K562 (cell line): Measurements from ENCODE around the gene INO80. TPM values are rescaled to one million over a fixed set of nuclear protein-coding genes. Genes with fewer than 3 reads are reported as not detected.

Source experiments
- ATAC-seq: fragments of 200-7000 bp; cut with Tn5 transposase; 3 replicates; pipeline ENCODE4 v1.9.1; 2020; ENCODE audit warnings: moderate library complexity
- BruUV-seq: library from RNA; stranded (reverse); fragments of 400-500 nt; replicated peaks from 2 replicates; lab custom pipeline; 2021; lab: Mats Ljungman, UMichigan
- CTCF ChIA-PET: fragments of 300-600 bp; formaldehyde crosslinking; extraction: SDS; loops from one replicate; lab custom pipeline; 2021; ENCODE audit warnings: low intra/inter-chr PET ratio; lab: Yijun Ruan, JAX
- POLR2A ChIA-PET: fragments of 300-600, 350-650 bp; sonication (Branson Sonifier 250); formaldehyde crosslinking; extraction: SDS; loops from one replicate; lab custom pipeline; 2021; ENCODE audit warnings: antibody characterized with exemption, inconsistent platforms; lab: Yijun Ruan, JAX
- DNase-seq, 4 experiments: peaks; one replicate each; pipeline versions ENCODE4 v3.0.0 to v3.0.0-alpha.2; 2011 to 2018; ENCODE audit warnings: low spot score in 3 of 4, mixed read lengths in 3 of 4; ENCODE audit errors: extremely low read depth in 1 of 4
- FAIRE-seq: peaks from 2 replicates; lab custom pipeline; 2011; peaks lifted over from hg19 to GRCh38; lab: Jason Lieb, UNC
- H2AFZ ChIP-seq: 2 replicates; pipeline ENCODE4 v1.6.0; 2011; ENCODE audit warnings: low read depth, low read length, control low read depth, inconsistent platforms
- H3K27ac ChIP-seq: fragments of 200-600 bp; 3 replicates; pipeline ENCODE4 v1.8.0; 2011; ENCODE audit warnings: low read depth, mild to moderate bottlenecking, control low read depth, inconsistent platforms, low read length, moderate library complexity, mixed read lengths; ENCODE audit errors: extremely low read depth
- H3K27me3 ChIP-seq, 2 experiments: fragments of 300-600 bp in 1 of 2; 2 replicates in 1 of 2; 3 replicates in 1 of 2; pipeline versions ENCODE4 v1.6.0 to v1.8.0; 2011; ENCODE audit warnings: inconsistent platforms in 2 of 2, low read length in 2 of 2, mild to moderate bottlenecking in 1 of 2, mixed read lengths in 1 of 2, moderate library complexity in 1 of 2; ENCODE audit not compliant: control insufficient read depth in 2 of 2, insufficient read depth in 2 of 2
- H3K36me3 ChIP-seq: fragments of 300-600 bp; 3 replicates; pipeline ENCODE4 v1.8.0; 2011; ENCODE audit warnings: mild to moderate bottlenecking, low read length, inconsistent platforms; ENCODE audit not compliant: control insufficient read depth, insufficient read depth
- H3K4me1 ChIP-seq, 2 experiments: fragments of 200-600 bp in 1 of 2; replicated peaks in 1 of 2; 2 replicates in 1 of 2; 3 replicates in 1 of 2; pipeline versions ENCODE4 v1.5.1 to v1.8.0; 2011; ENCODE audit warnings: inconsistent platforms in 2 of 2, low read length in 2 of 2, mild to moderate bottlenecking in 1 of 2, mixed read lengths in 1 of 2, moderate library complexity in 1 of 2; ENCODE audit not compliant: control insufficient read depth in 2 of 2, insufficient read depth in 2 of 2
- H3K4me2 ChIP-seq: 2 replicates; pipeline ENCODE4 v1.6.1; 2011; ENCODE audit warnings: low read length, control low read depth, inconsistent platforms, mixed read lengths; ENCODE audit not compliant: insufficient read depth
- H3K4me3 ChIP-seq: fragments of 200-600 bp; sonication (generic), shearing (Covaris generic); 2 replicates; pipeline ENCODE4 v1.5.1; 2016; ENCODE audit warnings: control low read depth, inconsistent platforms
- H3K79me2 ChIP-seq: fragments of 200-600 bp; 3 replicates; pipeline ENCODE4 v1.8.0; 2011; ENCODE audit warnings: low read length, inconsistent platforms; ENCODE audit not compliant: control insufficient read depth, insufficient read depth
- H3K9ac ChIP-seq, 2 experiments: 2 replicates each; pipeline versions ENCODE4 v1.6.0 to v1.6.1; 2011; ENCODE audit warnings: low read depth in 2 of 2, low read length in 2 of 2, control low read depth in 1 of 2, inconsistent platforms in 1 of 2, mild to moderate bottlenecking in 1 of 2, mixed read lengths in 1 of 2; ENCODE audit not compliant: insufficient read depth in 1 of 2
- H3K9me1 ChIP-seq: one replicate; pipeline ENCODE4 v1.6.0; 2011; ENCODE audit warnings: inconsistent platforms, mild to moderate bottlenecking, low read length, moderate library complexity; ENCODE audit not compliant: control insufficient read depth, insufficient read depth
- H3K9me3 ChIP-seq: replicated peaks from 2 replicates; pipeline ENCODE4 v1.5.1; 2011; ENCODE audit warnings: low read depth, low read length, inconsistent platforms; ENCODE audit not compliant: control insufficient read depth, insufficient read depth
- H4K20me1 ChIP-seq: replicated peaks from 2 replicates; pipeline ENCODE4 v1.6.1; 2011; ENCODE audit warnings: low read length, inconsistent platforms, mixed read lengths; ENCODE audit not compliant: control insufficient read depth, insufficient read depth
- ARID4B ChIP-seq: sonication (generic); formaldehyde crosslinking; IDR thresholded peaks from 2 replicates; pipeline ENCODE4 v1.8.0; 2022; ENCODE audit warnings: mild to moderate bottlenecking, missing genetic modification reagents
- CHCHD3 ChIP-seq: fragments of 250-450 bp; sonication (Bioruptor Pico); IDR thresholded peaks from 2 replicates; pipeline ENCODE4 v2.1.2; 2022; ENCODE audit warnings: mild to moderate bottlenecking
- DACH1 ChIP-seq: fragments of 450-650 bp; IDR thresholded peaks from 2 replicates; pipeline ENCODE4 v1.6.1; 2018; ENCODE audit not compliant: partially characterized antibody
- ELF1 ChIP-seq: fragments of 200-800 bp; sonication (Bioruptor generic); IDR thresholded peaks from 2 replicates; pipeline ENCODE4 v1.6.1; 2016; ENCODE audit warnings: missing genetic modification characterization, missing compliant biosample characterization
- EP300 ChIP-seq: IDR thresholded peaks from 2 replicates; pipeline ENCODE4 v1.6.1; 2012; ENCODE audit warnings: low read length, improper control_type of control experiment
- ETS2 ChIP-seq: IDR thresholded peaks from 2 replicates; pipeline ENCODE4 v1.6.1; 2016; ENCODE audit warnings: borderline replicate concordance, missing genetic modification characterization, mild to moderate bottlenecking, moderate library complexity, missing compliant biosample characterization; ENCODE audit not compliant: poor library complexity, severe bottlenecking
- FOXA1 ChIP-seq: fragments of 450-650 bp; IDR thresholded peaks from 2 replicates; pipeline ENCODE4 v1.6.1; 2016; ENCODE audit warnings: mild to moderate bottlenecking, borderline replicate concordance
- GABPA ChIP-seq: fragments of 200-800 bp; sonication (Bioruptor generic); conservative IDR thresholded peaks from 2 replicates; pipeline ENCODE4 v1.6.1; 2016; ENCODE audit warnings: low read depth, missing genetic modification characterization, missing compliant biosample characterization
- GATA2 ChIP-seq: sonication (generic); formaldehyde crosslinking; IDR thresholded peaks from 2 replicates; pipeline ENCODE4 v1.4.0; 2020; ENCODE audit warnings: mild to moderate bottlenecking, missing genetic modification reagents
- KAT2B ChIP-seq: IDR thresholded peaks from one replicate; pipeline ENCODE4 v1.6.1; 2012; ENCODE audit warnings: low read depth, mild to moderate bottlenecking, control low read depth, inconsistent platforms, low read length, moderate library complexity
- RB1 ChIP-seq: fragments of 450-650 bp; IDR thresholded peaks from 2 replicates; pipeline ENCODE4 v1.6.1; 2017; ENCODE audit warnings: low read depth, mild to moderate bottlenecking
- SMAD2 ChIP-seq: fragments of 150-350 bp; IDR thresholded peaks from 2 replicates; pipeline ENCODE4 v1.6.1; 2014; ENCODE audit warnings: low read depth, mild to moderate bottlenecking, low read length
- SMAD3 ChIP-seq: fragments of 450-650 bp; formaldehyde crosslinking; conservative IDR thresholded peaks from 2 replicates; pipeline ENCODE4 v1.4.0; 2020; ENCODE audit warnings: mild to moderate bottlenecking
- TAF1 ChIP-seq: IDR thresholded peaks from 2 replicates; pipeline ENCODE4 v1.6.1; 2011; ENCODE audit warnings: mild to moderate bottlenecking, low read length, moderate library complexity; ENCODE audit not compliant: insufficient read depth, control insufficient read depth, severe bottlenecking; ENCODE audit errors: extremely low read depth
- ZNF324 ChIP-seq: fragments of 250-450 bp; sonication (Bioruptor Pico); IDR thresholded peaks from 2 replicates; pipeline ENCODE4 v1.4.0; 2020; ENCODE audit warnings: mild to moderate bottlenecking
- WGBS: fragments of 100-300 bp; shearing (Covaris generic); methylation state at CpG from one replicate; pipeline ENCODE4 v1.1.6; 2016; ENCODE audit warnings: low coverage, mixed read lengths; ENCODE audit not compliant: insufficient coverage; ENCODE audit errors: missing lambda C conversion rate; 5-methylcytosine and 5-hydroxymethylcytosine counted together
- in situ Hi-C: fragments of 300-500 bp; cut with MboI; formaldehyde crosslinking; loops from 4 replicates; pipeline ENCODE4 v1.15.0; 2018; ENCODE audit warnings: inconsistent platforms, mixed read lengths
- intact Hi-C: fragments of 100-400 bp; cut with micrococcal nuclease; formaldehyde crosslinking; loops from 2 replicates; pipeline ENCODE4 v1.14.2; 2022
- polyA plus RNA-seq, 8 experiments: library from polyadenylated mRNA; depleted of rRNA in 4 of 8; stranded (reverse) in 5 of 8; unstranded in 3 of 8; fragments of >200 nt; fragmentation: Nextera tagmentation in 2 of 8; fragmentation: Illumina TruSeq in 1 of 8; extraction: Ambion mirVana in 2 of 8; extraction: Trizol in 1 of 8; gene quantifications; 2 replicates each; pipeline versions ENCODE4 v1.2.1 to v1.2.3, GENCODE V29; 2011 to 2014; ENCODE audit warnings: inconsistent platforms in 1 of 8, missing spikeins in 1 of 8
- total RNA-seq, 7 experiments: library from RNA; depleted of rRNA in 6 of 7; stranded (reverse); fragments of >200 nt in 6 of 7; fragmentation: Illumina TruSeq in 2 of 7; extraction: Trizol in 2 of 7; gene quantifications; 2 replicates each; pipeline versions ENCODE4 v1.2.1 to v1.2.3, GENCODE V29; 2011 to 2021; ENCODE audit warnings: low replicate concordance in 1 of 7
- TF ChIP-seq, protein P1 (sequence below): fragments of 450-650 bp; formaldehyde crosslinking; IDR thresholded peaks from 2 replicates; pipeline ENCODE4 v1.4.0; 2020; ENCODE audit warnings: mild to moderate bottlenecking, moderate library complexity
- TF ChIP-seq, protein P2 (sequence below): fragments of 250-450 bp; sonication (Bioruptor Pico); IDR thresholded peaks from 2 replicates; pipeline ENCODE4 v1.5.0; 2020; ENCODE audit warnings: mild to moderate bottlenecking

The INO80 gene
- total and polyA plus RNA-seq, 9 of the 15 experiments (the other 6 are each of a cell fraction or from before 2014, with no cell fraction given) = 1.1 to 25.7 (median 19.9) TPM

DNA sequence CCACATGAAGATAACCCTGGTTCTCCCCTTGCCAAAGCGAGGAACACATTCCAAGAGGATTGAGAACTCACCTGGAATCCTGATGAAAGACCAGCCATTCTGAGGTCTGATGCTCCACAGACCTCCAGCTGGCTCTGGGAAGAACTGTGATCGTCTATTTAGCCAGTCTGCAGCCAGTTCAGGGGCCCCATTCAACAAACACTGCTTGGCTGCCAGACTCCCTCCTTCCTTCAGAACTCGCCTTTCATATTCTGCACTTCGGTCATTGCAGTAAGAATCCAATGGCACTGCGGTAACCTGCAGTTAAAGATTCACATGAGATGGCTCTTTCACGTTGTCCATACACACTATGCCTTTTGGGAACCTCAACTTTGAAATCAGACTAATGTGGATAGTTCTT, 95.3 kb downstream of the INO80 start:
- no TSS peak for BruUV-seq
- Histone ChIP-seq H3K79me2 (no peaks in the 10 kb centered on the region), H3K9me1 (no peaks in the 10 kb centered on the region), H3K4me1 (no peaks in the 10 kb centered on the region), H3K4me2 (no peak overlapping the region), H3K4me3 (no peak overlapping the region), H3K36me3 (peaks cover 87% of the 10 kb centered on the region), H3K9me3 (no peaks in the 10 kb centered on the region), H3K27ac (no peak overlapping the region), H2AFZ (no peak overlapping the region), H3K27me3 (no peaks in the 10 kb centered on the region), H4K20me1 (no peaks in the 10 kb centered on the region), H3K9ac (no peak overlapping the region)
- in situ Hi-C loops = loop anchor here (5.0 kb wide), 1 partner anchor 114 kb away; no protein-coding TSS in a partner anchor
- CTCF ChIA-PET = interaction anchor here (0.7 to 2.2 kb wide), 2 partner anchors 106 to 602 kb away, joined by 3 to 8 read pairs; no protein-coding TSS in a partner anchor
- intact Hi-C loops = no loop called here
- no peak for FAIRE-seq
- 96% methylated on average over 6 of the region's 6 CpGs for WGBS
- ATAC-seq = no peak
- DNase-seq = no peak
- POLR2A ChIA-PET = interaction anchor here (0.7 to 1.1 kb wide), 2 partner anchors 24 to 62 kb away, joined by 3 read pairs; no protein-coding TSS in a partner anchor
- no peak for TF ChIP-seq ZNF324 (CRISPR knock-in tag)
- no peak for TF ChIP-seq RB1
- TF ChIP-seq TAF1 = no peak
- TF ChIP-seq ELF1 (tag) = no peak
- no peak for TF ChIP-seq KAT2B
- TF ChIP-seq, protein P1, sequence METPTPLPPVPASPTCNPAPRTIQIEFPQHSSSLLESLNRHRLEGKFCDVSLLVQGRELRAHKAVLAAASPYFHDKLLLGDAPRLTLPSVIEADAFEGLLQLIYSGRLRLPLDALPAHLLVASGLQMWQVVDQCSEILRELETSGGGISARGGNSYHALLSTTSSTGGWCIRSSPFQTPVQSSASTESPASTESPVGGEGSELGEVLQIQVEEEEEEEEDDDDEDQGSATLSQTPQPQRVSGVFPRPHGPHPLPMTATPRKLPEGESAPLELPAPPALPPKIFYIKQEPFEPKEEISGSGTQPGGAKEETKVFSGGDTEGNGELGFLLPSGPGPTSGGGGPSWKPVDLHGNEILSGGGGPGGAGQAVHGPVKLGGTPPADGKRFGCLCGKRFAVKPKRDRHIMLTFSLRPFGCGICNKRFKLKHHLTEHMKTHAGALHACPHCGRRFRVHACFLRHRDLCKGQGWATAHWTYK (CRISPR knock-in tag) = no peak
- TF ChIP-seq GABPA (tag) = no peak
- no peak for TF ChIP-seq EP300
- TF ChIP-seq ARID4B (CRISPR knock-in tag) = no peak
- TF ChIP-seq ETS2 (tag) = no peak
- TF ChIP-seq, protein P2, sequence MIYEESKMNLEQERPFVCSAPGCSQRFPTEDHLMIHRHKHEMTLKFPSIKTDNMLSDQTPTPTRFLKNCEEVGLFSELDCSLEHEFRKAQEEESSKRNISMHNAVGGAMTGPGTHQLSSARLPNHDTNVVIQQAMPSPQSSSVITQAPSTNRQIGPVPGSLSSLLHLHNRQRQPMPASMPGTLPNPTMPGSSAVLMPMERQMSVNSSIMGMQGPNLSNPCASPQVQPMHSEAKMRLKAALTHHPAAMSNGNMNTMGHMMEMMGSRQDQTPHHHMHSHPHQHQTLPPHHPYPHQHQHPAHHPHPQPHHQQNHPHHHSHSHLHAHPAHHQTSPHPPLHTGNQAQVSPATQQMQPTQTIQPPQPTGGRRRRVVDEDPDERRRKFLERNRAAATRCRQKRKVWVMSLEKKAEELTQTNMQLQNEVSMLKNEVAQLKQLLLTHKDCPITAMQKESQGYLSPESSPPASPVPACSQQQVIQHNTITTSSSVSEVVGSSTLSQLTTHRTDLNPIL (CRISPR knock-in tag) = no peak
- no peak for TF ChIP-seq SMAD3 (CRISPR knock-in tag)
- no peak for TF ChIP-seq DACH1
- TF ChIP-seq CHCHD3 (CRISPR knock-in tag) = no peak
- no peak for TF ChIP-seq FOXA1
- no peak for TF ChIP-seq SMAD2
- no peak for TF ChIP-seq GATA2 (CRISPR knock-in tag)
